A549 (cell line): ENCODE results near the gene GSTK1. TPM values are rescaled to one million over a fixed set of nuclear protein-coding genes. Genes with fewer than 3 reads are reported as not detected.

Experiments
- ATAC-seq, 2 experiments: fragments of 200-7000 bp in 1 of 2; fragments of >200 bp in 1 of 2; cut with Nextera tagmentation in 1 of 2; cut with Tn5 transposase in 1 of 2; 3 replicates each; pipeline versions ENCODE4 v1.8.0 to v1.9.1; 2018 to 2020; ENCODE audit warnings: mild to moderate bottlenecking in 1 of 2, moderate library complexity in 1 of 2
- CTCF ChIA-PET: fragments of 300-600 bp; sonication (Branson Sonifier 250); formaldehyde crosslinking; extraction: SDS; loops from one replicate; lab custom pipeline; 2021; ENCODE audit warnings: antibody characterized with exemption, inconsistent platforms; lab: Yijun Ruan, JAX
- POLR2A ChIA-PET: fragments of 350-600 bp; formaldehyde crosslinking; extraction: SDS; loops from one replicate; lab custom pipeline; 2021; ENCODE audit warnings: antibody characterized with exemption, inconsistent platforms; lab: Yijun Ruan, JAX
- DNase-seq, 2 experiments: peaks; one replicate each; pipeline versions ENCODE4 v3.0.0 to v3.0.0-alpha.2; 2011 to 2016; ENCODE audit warnings: low read depth in 1 of 2, low spot score in 1 of 2
- FAIRE-seq: peaks from 2 replicates; lab custom pipeline; 2011; peaks lifted over from hg19 to GRCh38; lab: Jason Lieb, UNC
- H3K27ac ChIP-seq, 2 experiments: fragments of >200 bp; sonication (Bioruptor Twin); formaldehyde crosslinking; 3 replicates each; pipeline ENCODE4 v1.5.1; 2016 to 2017
- H3K4me1 ChIP-seq: fragments of >200 bp; sonication (Bioruptor Twin); formaldehyde crosslinking; 3 replicates; pipeline ENCODE4 v1.6.1; 2016
- H3K4me2 ChIP-seq: fragments of >200 bp; sonication (Bioruptor Twin); formaldehyde crosslinking; 3 replicates; pipeline ENCODE4 v1.6.1; 2016
- H3K4me3 ChIP-seq: fragments of >200 bp; sonication (Bioruptor Twin); formaldehyde crosslinking; 3 replicates; pipeline ENCODE4 v1.5.1; 2016
- H3K9me3 ChIP-seq: fragments of >200 bp; sonication (Bioruptor Twin); formaldehyde crosslinking; 3 replicates; pipeline ENCODE4 v1.6.1; 2016
- BHLHE40 ChIP-seq: IDR thresholded peaks from 2 replicates; pipeline ENCODE4 v1.6.1; 2012; ENCODE audit warnings: low read depth, low read length, inconsistent platforms
- CBX2 ChIP-seq: fragments of 200-600 bp; sonication (generic); IDR thresholded peaks from 2 replicates; pipeline ENCODE4 v1.6.1; 2016; ENCODE audit warnings: low read depth, mild to moderate bottlenecking, borderline replicate concordance
- CHD2 ChIP-seq: fragments of 150-350 bp; IDR thresholded peaks from 2 replicates; pipeline ENCODE4 v1.6.1; 2014; ENCODE audit warnings: low read length; ENCODE audit not compliant: partially characterized antibody
- CHD4 ChIP-seq: fragments of 200-600 bp; sonication (generic); IDR thresholded peaks from 2 replicates; pipeline ENCODE4 v1.6.1; 2016; ENCODE audit warnings: antibody characterized with exemption, mild to moderate bottlenecking, borderline replicate concordance
- EP300 ChIP-seq, 2 experiments: fragments of >200 bp; sonication (Bioruptor Twin); formaldehyde crosslinking; IDR thresholded peaks; 2 replicates in 1 of 2; 3 replicates in 1 of 2; pipeline ENCODE4 v1.6.1; 2016 to 2017
- FOSB ChIP-seq: fragments of 250-450 bp; sonication (Bioruptor Pico); IDR thresholded peaks from 2 replicates; pipeline ENCODE4 v1.5.0; 2020; ENCODE audit warnings: mild to moderate bottlenecking, moderate library complexity
- FOXS1 ChIP-seq: fragments of 250-450 bp; sonication (Bioruptor Pico); IDR thresholded peaks from 2 replicates; pipeline ENCODE4 v1.5.0; 2020; ENCODE audit warnings: mild to moderate bottlenecking, moderate library complexity
- GATA3 ChIP-seq: IDR thresholded peaks from 2 replicates; pipeline ENCODE4 v1.6.1; 2012; ENCODE audit warnings: borderline replicate concordance
- HDAC2 ChIP-seq: fragments of 200-600 bp; sonication (generic); IDR thresholded peaks from 2 replicates; pipeline ENCODE4 v1.6.1; 2016
- HOXB13 ChIP-seq: fragments of 250-450 bp; sonication (Bioruptor Pico); IDR thresholded peaks from 2 replicates; pipeline ENCODE4 v1.5.0; 2020; ENCODE audit warnings: low read depth, mild to moderate bottlenecking, moderate library complexity
- HOXB5 ChIP-seq: fragments of 250-450 bp; sonication (Bioruptor Pico); IDR thresholded peaks from 2 replicates; pipeline ENCODE4 v1.5.0; 2020; ENCODE audit warnings: mild to moderate bottlenecking, moderate library complexity
- JUN ChIP-seq, 2 experiments: fragments of >200 bp; sonication (Bioruptor Twin); formaldehyde crosslinking; IDR thresholded peaks; 2 replicates in 1 of 2; 3 replicates in 1 of 2; pipeline ENCODE4 v1.6.1; 2016 to 2017
- NFE2L2 ChIP-seq: fragments of 150-350 bp; conservative IDR thresholded peaks from 2 replicates; pipeline ENCODE4 v1.6.1; 2014; ENCODE audit warnings: low read length
- RAD21 ChIP-seq, 2 experiments: fragments of >200 bp in 1 of 2; sonication (Bioruptor Twin) in 1 of 2; formaldehyde crosslinking in 1 of 2; IDR thresholded peaks in 1 of 2; conservative IDR thresholded peaks in 1 of 2; 2 replicates in 1 of 2; 3 replicates in 1 of 2; pipeline ENCODE4 v1.6.1; 2012 to 2018; ENCODE audit warnings: inconsistent platforms in 1 of 2
- RARB ChIP-seq: fragments of 250-450 bp; sonication (Bioruptor Pico); IDR thresholded peaks from 2 replicates; pipeline ENCODE4 v1.8.0; 2021; ENCODE audit warnings: mild to moderate bottlenecking, moderate library complexity
- RNF2 ChIP-seq: fragments of 200-600 bp; sonication (generic); IDR thresholded peaks from 2 replicates; pipeline ENCODE4 v1.6.1; 2016; ENCODE audit warnings: low read depth, mild to moderate bottlenecking, antibody characterized with exemption, moderate library complexity, borderline replicate concordance
- SMC3 ChIP-seq: fragments of >200 bp; sonication (Bioruptor Twin); formaldehyde crosslinking; IDR thresholded peaks from 3 replicates; pipeline ENCODE4 v1.6.1; 2018; ENCODE audit warnings: inconsistent platforms
- SREBF2 ChIP-seq: fragments of 450-650 bp; IDR thresholded peaks from 2 replicates; pipeline ENCODE4 v1.6.1; 2014; ENCODE audit warnings: mild to moderate bottlenecking, moderate library complexity
- TP53 ChIP-seq: fragments of 250-450 bp; sonication (Bioruptor Pico); IDR thresholded peaks from 2 replicates; pipeline ENCODE4 v1.5.0; 2021; ENCODE audit warnings: mild to moderate bottlenecking, moderate library complexity
- ZNF302 ChIP-seq: fragments of 250-450 bp; sonication (Bioruptor Pico); IDR thresholded peaks from 2 replicates; pipeline ENCODE4 v1.9.0; 2021; ENCODE audit warnings: inconsistent platforms, mild to moderate bottlenecking, moderate library complexity
- WGBS: methylation state at CpG from one replicate; pipeline ENCODE4 v1.1.6; 2017; ENCODE audit errors: missing lambda C conversion rate; 5-methylcytosine and 5-hydroxymethylcytosine counted together
- polyA plus RNA-seq, 4 experiments: library from polyadenylated mRNA; depleted of rRNA in 3 of 4; stranded (reverse); fragments of >200 nt; fragmentation: RNase III in 1 of 4; extraction: RNeasy Plus Mini Kit Qiagen cat#74134 plus additional on column Dnase treatment in 1 of 4; gene quantifications; 2 replicates in 3 of 4; 3 replicates in 1 of 4; pipeline ENCODE4 v1.2.3, GENCODE V29; 2011 to 2017
- TF ChIP-seq, protein P1 (sequence below): fragments of >200 bp; sonication (Bioruptor Twin); formaldehyde crosslinking; IDR thresholded peaks from 3 replicates; pipeline ENCODE4 v1.6.1; 2016
- TF ChIP-seq, protein P2 (sequence below): fragments of >200 bp; sonication (Bioruptor Twin); formaldehyde crosslinking; IDR thresholded peaks from 3 replicates; pipeline ENCODE4 v1.5.1; 2016

The GSTK1 gene
- polyA plus RNA-seq, 2 of the 4 experiments (the other 2 are of a cell fraction): 76.6 to 91.5 TPM

DNA sequence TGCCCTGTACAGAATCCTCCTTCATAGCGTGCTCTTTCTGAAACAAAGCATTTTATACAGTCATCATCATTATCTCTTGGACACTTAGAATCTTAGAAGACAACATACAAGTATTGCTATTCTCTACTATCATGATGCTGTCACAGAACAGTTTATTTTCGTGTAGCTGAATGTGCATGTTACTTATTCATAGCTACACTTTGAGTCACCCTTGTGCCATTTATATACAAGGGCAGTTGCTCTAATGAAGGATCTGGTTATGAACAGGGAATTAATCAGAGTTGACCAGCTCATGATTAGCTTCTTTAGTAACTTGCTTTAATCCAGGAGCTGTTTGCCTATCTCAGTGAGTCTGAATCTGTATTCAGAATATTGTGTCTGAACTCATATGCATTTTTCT is 36.1 kb downstream of the GSTK1 start:
- no peak overlapping the region for H3K4me2 ChIP-seq
- H3K4me3 ChIP-seq: no peak overlapping the region
- no peaks in the 10 kb centered on the region for H3K9me3 ChIP-seq
- WGBS: 86% methylated on average over 2 of the region's 2 CpGs
- H3K27ac ChIP-seq: no peak overlapping the region
- H3K4me1 ChIP-seq: peaks cover 14% of the 10 kb centered on the region
- ATAC-seq (no peak), DNase-seq (no peak), FAIRE-seq (no peak)
- ChIA-PET POLR2A (interaction anchor here (1.5 kb wide), 1 partner anchor 11 kb away, joined by 6 read pairs; the partner anchor contains the start of gene CASP2), CTCF (interaction anchor here (0.9 to 3.9 kb wide), 10 partner anchors 9 to 80 kb away, joined by 3 to 33 read pairs (median 6); partner anchors contain the start of genes CASP2 and CLCN1)
- TF ChIP-seq HOXB13 (no peak), FOXS1 (CRISPR knock-in tag) (no peak)

DNA sequence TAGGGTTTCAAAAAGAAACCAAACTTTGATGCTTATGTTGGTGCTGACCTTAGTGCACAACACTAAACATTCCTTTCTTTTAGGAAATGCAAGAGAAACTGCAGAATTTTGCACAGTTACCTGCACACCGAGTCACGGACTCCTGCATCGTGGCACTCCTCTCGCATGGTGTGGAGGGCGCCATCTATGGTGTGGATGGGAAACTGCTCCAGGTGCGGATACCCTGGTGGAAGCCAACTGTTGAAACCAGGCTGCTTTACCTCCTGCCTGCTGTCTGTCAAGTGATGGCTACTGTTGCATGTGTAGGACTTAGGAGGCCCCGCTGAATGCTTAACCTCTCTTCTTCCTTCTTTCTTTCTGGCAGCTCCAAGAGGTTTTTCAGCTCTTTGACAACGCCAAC is 36.6 kb downstream of the GSTK1 start:
- 71% methylated on average over 8 of the region's 8 CpGs for WGBS
- Histone ChIP-seq H3K9me3 (no peaks in the 10 kb centered on the region), H3K27ac (no peak overlapping the region), H3K4me2 (no peak overlapping the region), H3K4me1 (peaks cover 14% of the 10 kb centered on the region), H3K4me3 (no peak overlapping the region)
- peak; percentile 88 to 92; a peak in 5 of 6 replicates for ATAC-seq
- FAIRE-seq: no peak
- DNase-seq: peak; percentile 47 to 58
- CTCF ChIA-PET: interaction anchor here (0.9 to 3.9 kb wide), 11 partner anchors 9 to 80 kb away, joined by 3 to 33 read pairs (median 5); partner anchors contain the start of genes CASP2 and CLCN1
- POLR2A ChIA-PET: interaction anchor here (1.5 kb wide), 1 partner anchor 12 kb away, joined by 6 read pairs; the partner anchor contains the start of gene CASP2
- peak in 1 of 2 experiments; percentile 25; a peak in 1 of 5 replicates for TF ChIP-seq RAD21 (conservative IDR thresholded peaks at IDR 0.05 in 1 of 2, IDR thresholded peaks at IDR 0.05 in 1 of 2)
- TF ChIP-seq ZNF302: no peak
- TF ChIP-seq HOXB5 (CRISPR knock-in tag): no peak
- no peak for TF ChIP-seq RNF2
- TF ChIP-seq JUN (IDR thresholded peaks at IDR 0.05): no peak
- TF ChIP-seq, protein P1, sequence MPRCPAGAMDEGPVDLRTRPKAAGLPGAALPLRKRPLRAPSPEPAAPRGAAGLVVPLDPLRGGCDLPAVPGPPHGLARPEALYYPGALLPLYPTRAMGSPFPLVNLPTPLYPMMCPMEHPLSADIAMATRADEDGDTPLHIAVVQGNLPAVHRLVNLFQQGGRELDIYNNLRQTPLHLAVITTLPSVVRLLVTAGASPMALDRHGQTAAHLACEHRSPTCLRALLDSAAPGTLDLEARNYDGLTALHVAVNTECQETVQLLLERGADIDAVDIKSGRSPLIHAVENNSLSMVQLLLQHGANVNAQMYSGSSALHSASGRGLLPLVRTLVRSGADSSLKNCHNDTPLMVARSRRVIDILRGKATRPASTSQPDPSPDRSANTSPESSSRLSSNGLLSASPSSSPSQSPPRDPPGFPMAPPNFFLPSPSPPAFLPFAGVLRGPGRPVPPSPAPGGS: no peak
- TF ChIP-seq, protein P2, sequence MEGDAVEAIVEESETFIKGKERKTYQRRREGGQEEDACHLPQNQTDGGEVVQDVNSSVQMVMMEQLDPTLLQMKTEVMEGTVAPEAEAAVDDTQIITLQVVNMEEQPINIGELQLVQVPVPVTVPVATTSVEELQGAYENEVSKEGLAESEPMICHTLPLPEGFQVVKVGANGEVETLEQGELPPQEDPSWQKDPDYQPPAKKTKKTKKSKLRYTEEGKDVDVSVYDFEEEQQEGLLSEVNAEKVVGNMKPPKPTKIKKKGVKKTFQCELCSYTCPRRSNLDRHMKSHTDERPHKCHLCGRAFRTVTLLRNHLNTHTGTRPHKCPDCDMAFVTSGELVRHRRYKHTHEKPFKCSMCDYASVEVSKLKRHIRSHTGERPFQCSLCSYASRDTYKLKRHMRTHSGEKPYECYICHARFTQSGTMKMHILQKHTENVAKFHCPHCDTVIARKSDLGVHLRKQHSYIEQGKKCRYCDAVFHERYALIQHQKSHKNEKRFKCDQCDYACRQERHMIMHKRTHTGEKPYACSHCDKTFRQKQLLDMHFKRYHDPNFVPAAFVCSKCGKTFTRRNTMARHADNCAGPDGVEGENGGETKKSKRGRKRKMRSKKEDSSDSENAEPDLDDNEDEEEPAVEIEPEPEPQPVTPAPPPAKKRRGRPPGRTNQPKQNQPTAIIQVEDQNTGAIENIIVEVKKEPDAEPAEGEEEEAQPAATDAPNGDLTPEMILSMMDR: peak; percentile 51

DNA sequence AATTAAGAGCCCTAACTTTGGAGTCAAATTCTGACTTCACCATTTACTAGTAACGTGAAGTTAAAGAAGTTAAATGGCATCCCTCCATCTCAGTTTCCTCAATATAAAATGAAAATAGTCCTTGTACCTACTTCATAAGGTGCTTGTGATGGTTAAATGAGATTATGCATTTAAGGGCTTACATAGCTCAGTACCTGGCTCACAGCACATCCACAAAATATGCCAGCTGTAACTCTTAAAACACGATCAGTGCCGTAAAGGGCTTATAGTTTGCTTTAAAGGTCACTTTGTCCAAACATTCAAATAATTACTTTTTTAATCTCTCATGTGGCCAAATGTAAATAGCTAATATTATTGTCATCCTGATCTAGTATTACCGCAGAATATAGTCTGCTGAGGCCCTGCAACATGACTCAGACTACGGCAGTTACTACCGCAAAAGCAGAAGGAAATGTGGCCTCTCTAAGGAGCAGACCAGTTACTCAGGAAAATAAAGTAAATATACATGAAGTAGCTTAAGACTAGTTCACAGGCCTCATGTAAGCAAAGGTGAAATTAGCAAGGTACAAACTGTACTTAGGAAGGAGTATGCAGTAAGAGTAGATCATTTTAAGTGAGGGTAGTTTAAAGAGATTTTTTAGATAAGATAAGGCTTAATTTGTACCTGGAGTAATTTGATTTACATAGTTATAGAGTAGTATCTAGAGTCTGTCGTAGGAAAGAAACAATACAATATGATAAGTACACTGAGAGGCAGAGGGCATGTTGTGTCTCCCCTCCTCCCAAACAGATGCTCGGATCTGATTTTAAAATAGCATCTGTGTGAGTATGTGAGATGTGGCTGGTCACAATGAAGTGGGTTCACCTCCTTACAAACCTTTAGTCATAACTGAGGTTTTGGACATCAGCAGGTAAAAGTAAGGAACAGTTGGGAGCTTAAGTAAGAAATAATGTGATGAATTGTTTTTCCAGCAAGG is 38.0 kb downstream of the GSTK1 start:
- POLR2A ChIA-PET: interaction anchor here (1.0 kb wide), 1 partner anchor 13 kb away, joined by 3 read pairs; the partner anchor contains the start of gene CASP2
- TF ChIP-seq CBX2: no peak
- no peak for TF ChIP-seq RNF2
- TF ChIP-seq TP53 (CRISPR knock-in tag): no peak
- CTCF ChIA-PET: interaction anchor here (0.7 to 3.9 kb wide), 9 partner anchors 9 to 122 kb away, joined by 3 to 33 read pairs (median 3); partner anchors contain the start of genes CASP2 and GSTK1
- FAIRE-seq: no peak
- Histone ChIP-seq H3K4me1 (peaks cover 1% of the 10 kb centered on the region; the same call in 1 of the 3 replicates), H3K9me3 (no peaks in the 10 kb centered on the region), H3K27ac (no peak overlapping the region), H3K4me3 (no peak overlapping the region), H3K4me2 (no peak overlapping the region)
- DNase-seq: no peak
- WGBS: 91% methylated on average over 8 of the region's 8 CpGs
- no peak for ATAC-seq

DNA sequence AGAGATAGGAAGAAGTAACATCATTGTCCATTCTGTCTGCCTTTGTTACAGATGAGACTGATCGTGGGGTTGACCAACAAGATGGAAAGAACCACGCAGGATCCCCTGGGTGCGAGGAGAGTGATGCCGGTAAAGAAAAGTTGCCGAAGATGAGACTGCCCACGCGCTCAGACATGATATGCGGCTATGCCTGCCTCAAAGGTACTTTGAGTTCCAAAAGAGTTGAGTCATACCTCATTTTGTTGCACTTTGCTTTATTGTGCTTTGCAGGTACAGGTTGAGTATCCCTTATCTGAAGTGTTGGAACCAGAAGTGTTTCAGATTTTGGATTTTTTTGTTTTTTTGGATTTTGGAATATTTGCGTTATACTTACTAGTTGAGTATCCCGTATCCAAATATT is 40.5 kb downstream of the GSTK1 start:
- DNase-seq (no peak), FAIRE-seq (no peak), ATAC-seq (no peak)
- Histone ChIP-seq H3K4me1 (no peaks in the 10 kb centered on the region), H3K4me3 (no peak overlapping the region), H3K4me2 (no peak overlapping the region), H3K9me3 (no peaks in the 10 kb centered on the region), H3K27ac (no peak overlapping the region)
- WGBS: 94% methylated on average over 10 of the region's 10 CpGs
- ChIA-PET CTCF (no interaction called here), POLR2A (no interaction called here)
- no peak for TF ChIP-seq EP300 (IDR thresholded peaks at IDR 0.05)
- TF ChIP-seq GATA3: no peak
- TF ChIP-seq SMC3: no peak
- no peak for TF ChIP-seq CHD4
- no peak for TF ChIP-seq BHLHE40
- TF ChIP-seq ZNF302: no peak
- no peak for TF ChIP-seq NFE2L2
- TF ChIP-seq, protein P1: no peak
- TF ChIP-seq CHD2: no peak
- TF ChIP-seq SREBF2: no peak
- TF ChIP-seq CBX2: no peak
- no peak for TF ChIP-seq HOXB5 (CRISPR knock-in tag)
- no peak for TF ChIP-seq FOSB (CRISPR knock-in tag)
- TF ChIP-seq RARB (CRISPR knock-in tag): no peak
- TF ChIP-seq HOXB13: no peak
- TF ChIP-seq HDAC2: no peak
